GM12878 (cell line): ENCODE measurements around the gene MRPL54. TPM values are rescaled to one million over a fixed set of nuclear protein-coding genes. Genes with fewer than 3 reads are reported as not detected.

Experiments used
- ATAC-seq: fragments of 200-7000 bp; cut with Tn5 transposase; 3 replicates; pipeline ENCODE4 v1.9.1; 2020; ENCODE audit warnings: mild to moderate bottlenecking, moderate library complexity
- BruUV-seq: library from RNA; stranded (reverse); fragments of 400-500 nt; replicated peaks from 2 replicates; lab custom pipeline; 2021; lab: Mats Ljungman, UMichigan
- CTCF ChIA-PET: fragments of 300-600 bp; sonication (Branson Sonifier 250); formaldehyde crosslinking; extraction: SDS; loops from one replicate; lab custom pipeline; 2021; ENCODE audit warnings: inconsistent platforms; lab: Yijun Ruan, JAX
- POLR2A ChIA-PET: fragments of 350-600 bp; formaldehyde crosslinking; extraction: SDS; loops from one replicate; lab custom pipeline; 2021; ENCODE audit warnings: inconsistent platforms; lab: Charles Lee
- RAD21 ChIA-PET: fragments of 300-600 bp; sonication (Branson Sonifier 250); formaldehyde crosslinking; loops from one replicate; lab custom pipeline; 2023; ENCODE audit warnings: antibody characterized with exemption; ENCODE audit not compliant: unreplicated experiment; lab: Charles Lee
- SMC1A ChIA-PET: fragments of 300-600 bp; sonication (Branson Sonifier 250); formaldehyde crosslinking; loops from one replicate; lab custom pipeline; 2023; ENCODE audit not compliant: unreplicated experiment, uncharacterized antibody; lab: Charles Lee
- DNase-seq: peaks from one replicate; pipeline ENCODE4 v3.0.0-alpha.2; 2011; ENCODE audit warnings: low read depth, low spot score
- FAIRE-seq: peaks from 3 replicates; lab custom pipeline; 2011; peaks lifted over from hg19 to GRCh38; lab: Jason Lieb, UNC
- H2AFZ ChIP-seq: 2 replicates; pipeline ENCODE4 v1.6.0; 2011; ENCODE audit warnings: low read depth, low read length, control low read depth; ENCODE audit not compliant: control insufficient read depth
- H3K27ac ChIP-seq: 2 replicates; pipeline ENCODE4 v1.5.1; 2011; ENCODE audit warnings: control low read depth; ENCODE audit not compliant: control insufficient read depth, insufficient read depth
- H3K27me3 ChIP-seq, 2 experiments: replicated peaks in 1 of 2; 2 replicates each; pipeline versions ENCODE4 v1.6.0 to v1.6.1; 2011; ENCODE audit warnings: low read length in 1 of 2; ENCODE audit not compliant: control insufficient read depth in 2 of 2, insufficient read depth in 2 of 2
- H3K36me3 ChIP-seq, 2 experiments: 2 replicates each; pipeline ENCODE4 v1.5.1; 2011; ENCODE audit warnings: low read length in 1 of 2; ENCODE audit not compliant: control insufficient read depth in 2 of 2, insufficient read depth in 2 of 2
- H3K4me1 ChIP-seq: 2 replicates; pipeline ENCODE4 v1.6.1; 2011; ENCODE audit warnings: mild to moderate bottlenecking, low read length, moderate library complexity, mixed read lengths; ENCODE audit not compliant: control insufficient read depth, insufficient read depth
- H3K4me2 ChIP-seq: 2 replicates; pipeline ENCODE4 v1.6.0; 2011; ENCODE audit warnings: control low read depth; ENCODE audit not compliant: control insufficient read depth, insufficient read depth
- H3K4me3 ChIP-seq: fragments of 200-600 bp; sonication (generic); 2 replicates; pipeline ENCODE4 v1.5.1; 2016
- H3K79me2 ChIP-seq: 2 replicates; pipeline ENCODE4 v1.6.0; 2011; ENCODE audit warnings: low read length; ENCODE audit not compliant: control insufficient read depth, insufficient read depth
- H3K9ac ChIP-seq: 2 replicates; pipeline ENCODE4 v1.8.0; 2011; ENCODE audit warnings: low read length, control low read depth, mixed read lengths; ENCODE audit not compliant: control insufficient read depth, insufficient read depth
- H3K9me3 ChIP-seq: replicated peaks from 3 replicates; pipeline ENCODE4 v1.5.1; 2011; ENCODE audit warnings: mild to moderate bottlenecking, low read length; ENCODE audit not compliant: control insufficient read depth, insufficient read depth
- H4K20me1 ChIP-seq: 2 replicates; pipeline ENCODE4 v1.6.0; 2011; ENCODE audit not compliant: control insufficient read depth, insufficient read depth
- ETV6 ChIP-seq, 2 experiments: fragments of 450-650 bp in 1 of 2; IDR thresholded peaks in 1 of 2; conservative IDR thresholded peaks in 1 of 2; 2 replicates each; pipeline ENCODE4 v1.6.1; 2014; ENCODE audit warnings: antibody characterized with exemption in 1 of 2, borderline replicate concordance in 1 of 2, low read depth in 1 of 2, mild to moderate bottlenecking in 1 of 2, moderate library complexity in 1 of 2
- IRF5 ChIP-seq: fragments of 450-650 bp; IDR thresholded peaks from 2 replicates; pipeline ENCODE4 v1.6.1; 2017; ENCODE audit warnings: borderline replicate concordance
- NR2C1 ChIP-seq: fragments of 450-650 bp; IDR thresholded peaks from 2 replicates; pipeline ENCODE4 v1.6.1; 2017; ENCODE audit warnings: antibody characterized with exemption, mild to moderate bottlenecking, moderate library complexity
- RCOR1 ChIP-seq: conservative IDR thresholded peaks from 2 replicates; pipeline ENCODE4 v1.6.1; 2012; ENCODE audit warnings: low read depth, low read length, improper control_type of control experiment
- RELA ChIP-seq: fragments of 450-650 bp; IDR thresholded peaks from 2 replicates; pipeline ENCODE4 v1.8.0; 2014; ENCODE audit warnings: borderline replicate concordance; ENCODE audit not compliant: partially characterized antibody
- USF1 ChIP-seq: IDR thresholded peaks from 2 replicates; pipeline ENCODE4 v1.6.1; 2011; ENCODE audit warnings: borderline replicate concordance, low read depth, mild to moderate bottlenecking, moderate library complexity, mixed read lengths, low read length; ENCODE audit not compliant: insufficient read depth; ENCODE audit errors: extremely low read length
- ZBTB11 ChIP-seq: fragments of 450-650 bp; formaldehyde crosslinking; IDR thresholded peaks from 2 replicates; pipeline ENCODE4 v1.5.0; 2022; ENCODE audit warnings: mild to moderate bottlenecking, missing genetic modification characterization
- WGBS: methylation state at CpG from one replicate; pipeline ENCODE4 v1.1.6; 2016; ENCODE audit warnings: low lambda C conversion rate; ENCODE audit not compliant: insufficient replicate concordance, insufficient coverage; ENCODE audit errors: missing lambda C conversion rate; 5-methylcytosine and 5-hydroxymethylcytosine counted together
- in situ Hi-C: fragments of 300-500 bp; cut with MboI; formaldehyde crosslinking; loops from 9 replicates; pipeline ENCODE4 v1.14.3; 2018; ENCODE audit warnings: mixed read lengths
- intact Hi-C: fragments of 100-400 bp; cut with micrococcal nuclease; formaldehyde crosslinking; loops from one replicate; pipeline ENCODE4 v1.14.2; 2022; ENCODE audit not compliant: unreplicated experiment
- polyA plus RNA-seq, 11 experiments: library from polyadenylated mRNA; depleted of rRNA in 4 of 11; unstranded in 6 of 11; stranded (reverse) in 5 of 11; fragments of >200 nt; fragmentation: Nextera tagmentation in 4 of 11; fragmentation: Illumina TruSeq in 1 of 11; extraction: Ambion mirVana in 4 of 11; extraction: Trizol in 1 of 11; gene quantifications; 1 replicate in 1 of 11; 2 replicates in 10 of 11; pipeline versions ENCODE4 v1.2.1 to v1.2.3, GENCODE V29; 2011 to 2016; ENCODE audit warnings: inconsistent platforms in 2 of 11, missing spikeins in 2 of 11, low read depth in 1 of 11
- total RNA-seq, 4 experiments: library from RNA; depleted of rRNA in 3 of 4; stranded (reverse); fragments of >200 nt in 3 of 4; fragmentation: Illumina TruSeq in 1 of 4; extraction: Trizol in 1 of 4; gene quantifications; 2 replicates each; pipeline versions ENCODE4 v1.2.1 to v1.2.3, GENCODE V29; 2013 to 2021
- TF ChIP-seq, protein P1 (sequence below): IDR thresholded peaks from 2 replicates; pipeline ENCODE4 v1.6.1; 2011; ENCODE audit warnings: borderline replicate concordance, low read depth, mild to moderate bottlenecking, moderate library complexity, low read length; ENCODE audit not compliant: insufficient read depth, poor library complexity, severe bottlenecking

MRPL54 gene
- total and polyA plus RNA-seq, 10 of the 15 experiments (the other 5 are each of a cell fraction or from before 2014, with no cell fraction given): 3.1 to 98.7 (median 75.2) TPM

GRCh38 chr19:3766520-3766919, 4.0 kb downstream of the MRPL54 start:
- no peaks in the 10 kb centered on the region for H3K27me3 ChIP-seq
- ChIA-PET CTCF (no interaction called here), POLR2A (interaction anchor here (0.6 kb wide), 1 partner anchor 858 kb away, joined by 8 read pairs; no protein-coding TSS in a partner anchor), RAD21 (no interaction called here), SMC1A (no interaction called here)
- peaks cover 0 to 18% of the 10 kb centered on the region in 2 experiments; a peak in 2 of 4 replicates for H3K36me3 ChIP-seq
- peaks cover 7% of the 10 kb centered on the region for H3K79me2 ChIP-seq
- H4K20me1 ChIP-seq: no peaks in the 10 kb centered on the region
- peak overlapping the region; percentile 10; the same call in 1 of the 2 replicates for H3K27ac ChIP-seq
- no peak overlapping the region for H3K4me3 ChIP-seq
- H3K9me3 ChIP-seq: no peaks in the 10 kb centered on the region
- ATAC-seq (no peak), FAIRE-seq (no peak), DNase-seq (no peak)
- no peak overlapping the region for H3K9ac ChIP-seq
- 37% methylated on average over 7 of the region's 7 CpGs for WGBS
- TF ChIP-seq ZBTB11 (CRISPR knock-in tag) (no peak), NR2C1 (no peak), RCOR1 (no peak)
- no TSS peak for BruUV-seq
- intact Hi-C loops (no loop called here), in situ Hi-C loops (no loop called here)
- no peak overlapping the region for H2AFZ ChIP-seq
- H3K4me2 ChIP-seq: no peak overlapping the region
- H3K4me1 ChIP-seq: peaks cover 4% of the 10 kb centered on the region; the same call in 1 of the 2 replicates

DNA sequence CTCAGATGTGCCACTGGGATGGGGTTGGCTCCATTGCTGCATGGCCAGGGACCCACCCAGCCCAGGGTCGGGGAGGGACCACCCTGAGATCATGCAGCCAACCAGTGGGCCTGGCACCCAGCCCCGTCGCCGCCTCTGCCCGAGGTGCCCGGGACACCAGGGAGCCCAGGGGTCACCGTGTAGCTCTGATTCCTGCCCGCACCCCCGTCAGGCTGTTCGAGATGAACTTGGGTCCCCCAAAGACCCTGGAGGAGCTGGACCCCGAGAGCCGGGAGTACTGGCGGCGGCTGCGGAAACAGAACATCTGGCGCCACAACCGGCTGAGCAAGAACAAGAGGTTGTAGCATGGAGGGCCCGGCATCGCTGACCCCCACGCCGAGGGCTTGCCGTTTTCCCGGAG, 4.6 kb downstream of the MRPL54 start:
- ChIA-PET CTCF (no interaction called here), SMC1A (no interaction called here), POLR2A (no interaction called here), RAD21 (no interaction called here)
- ATAC-seq (no peak), DNase-seq (no peak), FAIRE-seq (no peak)
- Histone ChIP-seq H3K79me2 (peaks cover 7% of the 10 kb centered on the region), H3K4me2 (no peak overlapping the region), H3K36me3 (peaks cover 0 to 18% of the 10 kb centered on the region in 2 experiments; a peak in 2 of 4 replicates), H4K20me1 (no peaks in the 10 kb centered on the region), H2AFZ (no peak overlapping the region), H3K4me3 (no peak overlapping the region), H3K9ac (no peak overlapping the region), H3K27ac (no peak overlapping the region), H3K4me1 (peaks cover 4% of the 10 kb centered on the region; the same call in 1 of the 2 replicates), H3K27me3 (no peaks in the 10 kb centered on the region), H3K9me3 (no peaks in the 10 kb centered on the region)
- in situ Hi-C loops: no loop called here
- WGBS: 93% methylated on average over 23 of the region's 23 CpGs
- BruUV-seq: no TSS peak
- intact Hi-C loops: no loop called here
- TF ChIP-seq, protein P1, sequence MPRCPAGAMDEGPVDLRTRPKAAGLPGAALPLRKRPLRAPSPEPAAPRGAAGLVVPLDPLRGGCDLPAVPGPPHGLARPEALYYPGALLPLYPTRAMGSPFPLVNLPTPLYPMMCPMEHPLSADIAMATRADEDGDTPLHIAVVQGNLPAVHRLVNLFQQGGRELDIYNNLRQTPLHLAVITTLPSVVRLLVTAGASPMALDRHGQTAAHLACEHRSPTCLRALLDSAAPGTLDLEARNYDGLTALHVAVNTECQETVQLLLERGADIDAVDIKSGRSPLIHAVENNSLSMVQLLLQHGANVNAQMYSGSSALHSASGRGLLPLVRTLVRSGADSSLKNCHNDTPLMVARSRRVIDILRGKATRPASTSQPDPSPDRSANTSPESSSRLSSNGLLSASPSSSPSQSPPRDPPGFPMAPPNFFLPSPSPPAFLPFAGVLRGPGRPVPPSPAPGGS: no peak
- TF ChIP-seq RELA: no peak
- no peak for TF ChIP-seq RCOR1
- TF ChIP-seq USF1: no peak
- no peak for TF ChIP-seq ETV6 (conservative IDR thresholded peaks at IDR 0.05 in 1 of 2, IDR thresholded peaks at IDR 0.05 in 1 of 2; ENCODE audit: borderline replicate concordance in 1 of 2, low read depth in 1 of 2)
- no peak for TF ChIP-seq IRF5
